Mesothelial cell of epicardium (in vitro differentiated cells): ENCODE results near the gene OCSTAMP. TPM values are rescaled to one million over a fixed set of nuclear protein-coding genes. Genes with fewer than 3 reads are reported as not detected.

Source experiments
- DNase-seq, 2 experiments: peaks; one replicate each; pipeline ENCODE4 v3.0.0; 2021; ENCODE audit warnings: low spot score in 2 of 2; ENCODE audit not compliant: unreplicated experiment in 2 of 2
- H3K27ac Mint-ChIP-seq: 2 replicates; pipeline ENCODE4 v1.8.0; 2021; ENCODE audit warnings: mixed read lengths
- H3K27me3 Mint-ChIP-seq: 2 replicates; pipeline ENCODE4 v1.8.0; 2021; ENCODE audit warnings: low read depth, mixed read lengths
- H3K36me3 Mint-ChIP-seq: 2 replicates; pipeline ENCODE4 v1.8.0; 2021; ENCODE audit warnings: mixed read lengths
- H3K4me1 Mint-ChIP-seq: 2 replicates; pipeline ENCODE4 v1.8.0; 2021; ENCODE audit warnings: mixed read lengths
- H3K4me3 Mint-ChIP-seq: 2 replicates; pipeline ENCODE4 v1.8.0; 2021; ENCODE audit warnings: mild to moderate bottlenecking, moderate library complexity, mixed read lengths
- H3K9me3 Mint-ChIP-seq: 2 replicates; pipeline ENCODE4 v1.8.0; 2021; ENCODE audit warnings: mixed read lengths
- total RNA-seq: library from RNA; stranded (reverse); gene quantifications from 3 replicates; pipeline ENCODE4 v1.2.1, GENCODE V29; 2021
- TF ChIP-seq, protein P1 (sequence below): fragments of 200-600 bp; sonication (generic); IDR thresholded peaks from one replicate; pipeline ENCODE4 v1.5.0; 2021; ENCODE audit warnings: antibody characterized with exemption; ENCODE audit not compliant: unreplicated experiment

Gene OCSTAMP
- total RNA-seq, 1 donor from 2014 or later: not detected

DNA sequence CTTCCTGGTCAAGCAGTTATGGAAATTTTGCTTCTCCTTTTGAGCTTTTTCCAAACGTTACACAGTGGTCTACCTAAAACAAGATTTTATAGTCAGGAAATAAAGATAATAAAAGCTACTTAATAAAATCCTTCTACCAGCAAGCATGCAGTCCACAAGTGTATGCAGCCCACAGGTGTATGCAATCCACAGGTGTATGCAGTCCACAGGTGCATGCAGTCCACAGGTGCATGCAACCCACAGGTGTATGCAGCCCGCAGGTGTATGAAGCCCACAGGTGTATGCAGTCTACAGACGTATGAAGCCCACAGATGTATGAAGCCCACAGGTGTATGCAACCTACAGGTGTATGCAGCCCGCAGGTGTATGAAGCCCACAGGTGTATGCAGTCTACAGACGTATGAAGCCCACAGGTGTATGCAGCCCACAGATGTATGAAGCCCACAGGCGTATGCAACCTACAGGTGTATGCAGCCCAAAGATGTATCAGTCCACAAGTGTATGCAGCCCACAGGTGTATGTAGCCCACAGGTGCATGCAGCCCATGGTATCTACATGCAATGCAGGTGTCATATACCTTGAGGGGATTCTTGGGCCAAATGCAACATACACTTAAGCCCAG, 26.4 kb upstream of the OCSTAMP start:
- Mint-ChIP-seq H3K9me3 (peaks cover 8% of the 10 kb centered on the region), H3K4me3 (no peak overlapping the region), H3K27ac (no peak overlapping the region), H3K36me3 (peaks cover 12% of the 10 kb centered on the region), H3K4me1 (no peaks in the 10 kb centered on the region), H3K27me3 (no peaks in the 10 kb centered on the region)
- no peak for DNase-seq
- TF ChIP-seq, protein P1, sequence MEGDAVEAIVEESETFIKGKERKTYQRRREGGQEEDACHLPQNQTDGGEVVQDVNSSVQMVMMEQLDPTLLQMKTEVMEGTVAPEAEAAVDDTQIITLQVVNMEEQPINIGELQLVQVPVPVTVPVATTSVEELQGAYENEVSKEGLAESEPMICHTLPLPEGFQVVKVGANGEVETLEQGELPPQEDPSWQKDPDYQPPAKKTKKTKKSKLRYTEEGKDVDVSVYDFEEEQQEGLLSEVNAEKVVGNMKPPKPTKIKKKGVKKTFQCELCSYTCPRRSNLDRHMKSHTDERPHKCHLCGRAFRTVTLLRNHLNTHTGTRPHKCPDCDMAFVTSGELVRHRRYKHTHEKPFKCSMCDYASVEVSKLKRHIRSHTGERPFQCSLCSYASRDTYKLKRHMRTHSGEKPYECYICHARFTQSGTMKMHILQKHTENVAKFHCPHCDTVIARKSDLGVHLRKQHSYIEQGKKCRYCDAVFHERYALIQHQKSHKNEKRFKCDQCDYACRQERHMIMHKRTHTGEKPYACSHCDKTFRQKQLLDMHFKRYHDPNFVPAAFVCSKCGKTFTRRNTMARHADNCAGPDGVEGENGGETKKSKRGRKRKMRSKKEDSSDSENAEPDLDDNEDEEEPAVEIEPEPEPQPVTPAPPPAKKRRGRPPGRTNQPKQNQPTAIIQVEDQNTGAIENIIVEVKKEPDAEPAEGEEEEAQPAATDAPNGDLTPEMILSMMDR: no peak

DNA sequence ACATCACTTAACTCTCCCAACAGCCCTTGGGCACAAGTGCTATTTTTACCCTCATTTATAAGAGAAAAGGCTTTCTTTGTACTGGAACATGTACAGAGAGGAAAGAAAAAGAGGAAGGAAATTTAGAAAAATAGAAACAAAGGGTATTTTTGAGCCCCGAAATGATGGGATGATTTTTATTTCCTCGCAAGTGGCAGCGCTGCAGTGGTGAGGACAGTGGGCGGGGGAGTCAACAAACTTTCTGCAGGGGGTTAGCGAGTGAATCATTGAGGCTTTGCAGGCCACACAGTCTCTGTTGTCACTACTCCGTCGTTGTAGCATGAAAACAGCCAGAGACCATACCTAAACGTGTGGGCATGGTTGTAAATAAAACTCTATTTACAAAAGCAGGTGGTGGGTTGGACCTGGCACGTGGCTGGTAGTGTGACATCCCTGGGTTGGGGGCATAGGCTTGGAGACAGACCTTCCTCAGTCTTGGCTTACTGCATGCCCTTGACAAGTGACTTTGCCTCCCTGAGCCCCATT, 25.5 kb upstream of the OCSTAMP start:
- Mint-ChIP-seq H3K4me3 (no peak overlapping the region), H3K36me3 (peaks cover 6% of the 10 kb centered on the region), H3K27ac (no peak overlapping the region), H3K9me3 (peaks cover under 1% of the 10 kb centered on the region), H3K4me1 (no peaks in the 10 kb centered on the region), H3K27me3 (no peaks in the 10 kb centered on the region)
- TF ChIP-seq, protein P1: no peak
- DNase-seq: no peak

DNA sequence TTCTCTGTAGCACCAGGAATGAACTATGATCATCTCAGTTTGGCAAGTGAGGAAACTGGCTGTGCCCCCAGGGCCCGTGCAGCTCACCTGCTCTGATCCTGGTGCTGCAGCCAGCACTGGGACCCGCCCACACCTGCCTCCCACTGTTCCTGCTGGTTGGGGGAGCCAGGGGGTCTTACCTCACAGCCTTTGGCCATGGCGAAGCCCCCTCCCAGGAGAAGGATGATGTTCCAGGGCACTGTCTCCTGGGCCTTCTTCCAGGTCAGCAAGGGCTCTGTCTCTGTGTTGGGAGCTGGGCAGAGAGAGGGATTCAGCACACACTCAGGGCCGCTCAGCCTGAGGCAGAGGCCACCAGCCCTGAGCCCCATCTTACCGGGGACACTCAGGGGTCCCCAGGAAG, 24.9 kb upstream of the OCSTAMP start:
- Mint-ChIP-seq H3K4me1 (no peaks in the 10 kb centered on the region), H3K27me3 (no peaks in the 10 kb centered on the region), H3K9me3 (no peaks in the 10 kb centered on the region), H3K36me3 (peaks cover 2% of the 10 kb centered on the region), H3K27ac (no peak overlapping the region), H3K4me3 (no peak overlapping the region)
- DNase-seq: no peak
- TF ChIP-seq, protein P1: no peak

DNA sequence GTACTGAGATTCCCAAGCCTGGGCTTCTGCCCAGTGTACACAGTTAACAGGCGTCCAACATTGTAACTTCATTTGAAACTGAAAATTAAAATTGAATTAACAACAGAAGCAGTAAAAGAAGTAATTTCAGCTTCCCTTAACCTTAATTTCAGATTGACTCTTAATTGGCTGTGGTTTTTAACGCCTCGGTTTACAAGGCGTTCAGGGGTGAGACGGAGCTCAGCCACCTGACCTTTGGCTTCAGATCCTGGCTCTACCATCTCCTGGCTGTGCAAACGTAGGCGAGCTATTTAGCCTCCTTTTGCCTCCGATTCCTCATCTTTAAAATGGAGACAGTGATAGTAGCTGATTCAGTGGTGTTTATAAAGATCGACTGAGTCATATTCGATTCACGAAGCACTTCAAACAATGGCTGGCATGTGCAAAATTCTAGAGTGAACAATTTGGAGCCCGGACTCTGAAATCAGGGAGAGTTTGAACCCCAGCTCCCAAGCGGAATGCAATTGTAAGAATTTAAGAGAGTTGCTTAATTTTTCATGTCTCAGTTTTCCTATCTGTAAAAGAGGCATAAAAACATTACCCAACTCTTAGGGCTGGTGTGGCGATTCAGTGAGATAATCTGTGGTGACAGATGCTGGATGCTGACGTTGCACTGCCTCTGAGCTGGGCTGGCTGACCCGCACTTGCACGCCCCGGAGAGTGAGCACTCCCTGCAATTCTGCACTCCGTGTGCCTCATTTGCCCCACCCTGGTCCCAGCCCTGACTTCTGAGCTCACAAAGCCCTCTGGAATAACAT, 23.5 kb upstream of the OCSTAMP start:
- H3K27me3 Mint-ChIP-seq: no peaks in the 10 kb centered on the region
- H3K9me3 Mint-ChIP-seq: no peaks in the 10 kb centered on the region
- peaks cover 2% of the 10 kb centered on the region for H3K36me3 Mint-ChIP-seq
- H3K4me3 Mint-ChIP-seq: no peak overlapping the region
- DNase-seq: no peak
- H3K27ac Mint-ChIP-seq: no peak overlapping the region
- H3K4me1 Mint-ChIP-seq: no peaks in the 10 kb centered on the region
- TF ChIP-seq, protein P1: no peak

DNA sequence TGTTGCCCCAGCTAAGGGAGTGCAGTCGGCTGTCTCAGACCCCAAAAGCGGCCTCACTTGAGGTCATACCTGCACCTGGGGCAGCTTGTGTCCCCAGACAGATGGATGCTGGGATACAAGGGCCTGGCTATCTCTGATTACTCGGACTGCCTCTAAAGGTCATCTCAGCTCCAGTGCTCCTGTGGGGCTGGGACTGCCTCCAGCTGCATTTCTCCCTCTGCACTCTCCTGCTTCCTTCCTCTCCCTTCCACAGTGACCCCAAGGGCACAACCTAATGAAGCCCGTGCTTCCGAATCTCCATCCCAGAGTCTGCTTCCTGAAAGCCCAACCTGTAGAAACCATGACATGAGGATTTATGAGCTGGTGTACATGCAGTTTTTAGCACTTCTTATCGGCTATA, 22.8 kb upstream of the OCSTAMP start:
- Mint-ChIP-seq H3K9me3 (no peaks in the 10 kb centered on the region), H3K36me3 (peaks cover 2% of the 10 kb centered on the region), H3K27ac (no peak overlapping the region), H3K27me3 (no peaks in the 10 kb centered on the region), H3K4me1 (peaks cover 5% of the 10 kb centered on the region), H3K4me3 (no peak overlapping the region)
- no peak for DNase-seq
- TF ChIP-seq, protein P1: no peak
